Measurements from ENCODE around the gene NAT10.
A peak's percentile ranks its signal among the peaks of the same experiment; 100 is the strongest.

The NAT10 gene

GRCh38 chr11:34084637-34085036 lies 20.8 kb upstream of the NAT10 start:
- no peak for TF ChIP-seq REST (IDR thresholded peaks at IDR 0.05; ENCODE audit: insufficient read depth in 1 of 2, low read depth in 2 of 2, low read length in 2 of 2)

GRCh38 chr11:34086554-34087283 lies 18.7 kb upstream of the NAT10 start:
- no peak for TF ChIP-seq TAF1 (IDR thresholded peaks at IDR 0.05; ENCODE audit: borderline replicate concordance, insufficient read depth, low read length)
- TF ChIP-seq SIN3A (IDR thresholded peaks at IDR 0.05; ENCODE audit: borderline replicate concordance, insufficient read depth, low read length) = no peak
- no peak for TF ChIP-seq REST (IDR thresholded peaks at IDR 0.05; ENCODE audit: insufficient read depth in 1 of 2, low read depth in 2 of 2, low read length in 2 of 2)
- no peak for TF ChIP-seq POLR2AphosphoS5 (IDR thresholded peaks at IDR 0.05; ENCODE audit: low read depth, low read length)
- no peak for TF ChIP-seq FOXP2 (optimal IDR thresholded peaks at IDR 0.05; ENCODE audit: borderline replicate concordance, extremely low read depth, extremely low read length, insufficient read depth)

DNA sequence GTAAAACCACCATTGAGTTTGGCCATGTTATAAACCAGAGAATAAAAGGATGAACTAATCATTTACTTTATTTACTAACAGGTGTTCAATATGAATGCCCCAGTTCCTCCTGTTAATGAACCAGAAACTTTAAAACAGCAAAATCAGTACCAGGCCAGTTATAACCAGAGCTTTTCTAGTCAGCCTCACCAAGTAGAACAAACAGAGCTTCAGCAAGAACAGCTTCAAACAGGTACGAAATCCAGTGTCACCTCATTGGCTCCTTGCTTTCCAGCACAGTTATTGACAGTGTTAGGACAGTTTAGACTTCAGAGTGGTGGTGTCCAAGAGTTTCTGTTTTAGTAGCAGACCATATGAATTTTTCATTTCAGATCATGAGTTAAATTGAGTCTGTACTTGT lies 13.6 kb upstream of the NAT10 start:
- TF ChIP-seq SIN3A (IDR thresholded peaks at IDR 0.05; ENCODE audit: borderline replicate concordance, insufficient read depth, low read length) (no peak), FOXP2 (optimal IDR thresholded peaks at IDR 0.05; ENCODE audit: borderline replicate concordance, extremely low read depth, extremely low read length, insufficient read depth) (no peak), TAF1 (IDR thresholded peaks at IDR 0.05; ENCODE audit: borderline replicate concordance, insufficient read depth, low read length) (no peak), POLR2AphosphoS5 (IDR thresholded peaks at IDR 0.05; ENCODE audit: low read depth, low read length) (0 out of 2 replicates have a peak, but pooled peaks have one; percentile 4)

DNA sequence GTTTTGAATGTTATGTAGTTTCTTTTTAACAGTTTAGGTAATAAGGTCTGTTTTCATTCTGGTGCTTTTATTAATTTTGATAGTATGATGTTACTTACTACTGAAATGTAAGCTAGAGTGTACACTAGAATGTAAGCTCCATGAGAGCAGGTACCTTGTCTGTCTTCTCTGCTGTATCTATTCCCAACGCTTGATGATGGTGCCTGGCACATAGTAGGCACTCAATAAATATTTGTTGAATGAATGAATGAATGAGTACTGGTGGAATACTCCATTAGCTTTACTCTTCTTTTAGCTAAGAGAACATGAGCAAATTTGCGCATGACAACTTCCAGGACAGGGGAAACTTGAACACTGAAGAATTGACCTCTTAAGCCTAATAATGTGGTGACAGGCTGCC lies 6.6 kb upstream of the NAT10 start:
- TF ChIP-seq POLR2AphosphoS5 (IDR thresholded peaks at IDR 0.05; ENCODE audit: low read depth, low read length) (no peak), TAF1 (IDR thresholded peaks at IDR 0.05; ENCODE audit: borderline replicate concordance, insufficient read depth, low read length) (no peak), SIN3A (IDR thresholded peaks at IDR 0.05; ENCODE audit: borderline replicate concordance, insufficient read depth, low read length) (no peak), REST (IDR thresholded peaks at IDR 0.05; ENCODE audit: insufficient read depth in 1 of 2, low read depth in 2 of 2, low read length in 2 of 2) (no peak), FOXP2 (optimal IDR thresholded peaks at IDR 0.05; ENCODE audit: borderline replicate concordance, extremely low read depth, extremely low read length, insufficient read depth) (no peak)

- TF ChIP-seq FOXP2 (optimal IDR thresholded peaks at IDR 0.05; ENCODE audit: borderline replicate concordance, extremely low read depth, extremely low read length, insufficient read depth) = no peak
- no peak for TF ChIP-seq TAF1 (IDR thresholded peaks at IDR 0.05; ENCODE audit: borderline replicate concordance, insufficient read depth, low read length)
- no peak for TF ChIP-seq REST (IDR thresholded peaks at IDR 0.05; ENCODE audit: insufficient read depth in 1 of 2, low read depth in 2 of 2, low read length in 2 of 2)
- TF ChIP-seq SIN3A (IDR thresholded peaks at IDR 0.05; ENCODE audit: borderline replicate concordance, insufficient read depth, low read length) = no peak
- TF ChIP-seq POLR2AphosphoS5 (IDR thresholded peaks at IDR 0.05; ENCODE audit: low read depth, low read length) = no peak; the same call in 1 of the 2 replicates
Measured at GRCh38 chr11:34104680-34105078, 750 bp upstream of the NAT10 start.
